ENCODE measurements around the gene SLC18A2. TPM values are rescaled to one million over a fixed set of nuclear protein-coding genes. Genes with fewer than 3 reads are reported as not detected.

The SLC18A2 gene
- total and polyA plus RNA-seq, 2 donors (not counting 3 experiments of a cell fraction or from before 2014, with no cell fraction given), result not detected

DNA sequence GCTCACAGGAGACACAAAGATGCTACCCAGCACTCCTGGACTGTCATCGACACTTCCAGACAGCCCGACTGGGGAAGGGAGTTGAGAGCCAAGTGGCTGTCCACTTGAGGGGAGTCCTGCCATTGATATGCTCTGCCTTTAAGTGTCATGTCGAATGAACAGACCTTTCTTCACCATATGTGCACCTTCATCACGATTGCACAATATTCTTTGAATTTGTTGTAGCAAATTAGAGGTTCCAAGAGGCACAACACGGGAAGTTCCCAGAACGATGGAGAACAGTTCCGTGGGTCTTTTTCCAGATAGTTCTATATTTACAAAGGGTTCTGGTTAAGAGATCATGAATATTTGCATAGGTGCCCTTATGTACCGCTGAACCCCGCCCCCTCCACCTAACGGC lies 16.0 kb downstream of the SLC18A2 start:
- Histone ChIP-seq H3K4me1 (ENCODE audit: control insufficient read depth, extremely low read depth, insufficient read depth, low read length) (no peaks in the 10 kb centered on the region), H3K79me2 (ENCODE audit: control insufficient read depth, insufficient read depth, low read length) (no peaks in the 10 kb centered on the region), H2AFZ (ENCODE audit: low read depth, low read length) (no peak overlapping the region), H3K27me3 (ENCODE audit: control insufficient read depth in 2 of 2, insufficient read depth in 2 of 2, low read length in 2 of 2) (peaks cover 0 to 4% of the 10 kb centered on the region in 2 experiments), H3K27ac (ENCODE audit: insufficient read depth, low read depth, low read length) (no peak overlapping the region), H3K4me2 (ENCODE audit: insufficient read depth, low read length) (no peak overlapping the region), H3K36me3 (ENCODE audit: control insufficient read depth in 2 of 2, extremely low read depth in 1 of 2, insufficient read depth in 2 of 2, low read length in 2 of 2) (no peaks in the 10 kb centered on the region), H4K20me1 (replicated peaks; ENCODE audit: control insufficient read depth, extremely low read depth, insufficient read depth, low read length) (no peaks in the 10 kb centered on the region), H3K9me1 (replicated peaks; ENCODE audit: control insufficient read depth, extremely low read depth, insufficient read depth, low read length) (no peaks in the 10 kb centered on the region), H3K9ac (replicated peaks; ENCODE audit: extremely low read depth, insufficient read depth, low read length) (no peak overlapping the region), H3K4me3 (replicated peaks in 1 of 3; ENCODE audit: insufficient read depth in 1 of 3, low read depth in 1 of 3, low read length in 3 of 3) (no peak overlapping the region), H3K9me3 (replicated peaks; ENCODE audit: control insufficient read depth, insufficient read depth, low read length) (no peaks in the 10 kb centered on the region)
- dilution Hi-C loops (cut with MboI; ENCODE audit: extremely low pct_ligation_motif_present, low sequenced_read_pairs) (no loop called here), intact Hi-C loops (cut with micrococcal nuclease) (no loop called here)
- no peak for TF ChIP-seq FOS (IDR thresholded peaks at IDR 0.05; ENCODE audit: borderline replicate concordance, insufficient read depth, low read length)
- TF ChIP-seq, protein P1, sequence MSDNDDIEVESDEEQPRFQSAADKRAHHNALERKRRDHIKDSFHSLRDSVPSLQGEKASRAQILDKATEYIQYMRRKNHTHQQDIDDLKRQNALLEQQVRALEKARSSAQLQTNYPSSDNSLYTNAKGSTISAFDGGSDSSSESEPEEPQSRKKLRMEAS (IDR thresholded peaks at IDR 0.05; ENCODE audit: insufficient read depth, insufficient read length), result no peak
- TF ChIP-seq POLR2A (IDR thresholded peaks at IDR 0.05; ENCODE audit: low read depth, low read length), result no peak
- no peak for TF ChIP-seq GATA2 (IDR thresholded peaks at IDR 0.05; ENCODE audit: insufficient read depth, insufficient read length, low read depth, low read length)
- TF ChIP-seq MYC (IDR thresholded peaks at IDR 0.05; ENCODE audit: low read depth, low read length), result no peak
- no peak for TF ChIP-seq POLR2AphosphoS5 (IDR thresholded peaks at IDR 0.05; ENCODE audit: insufficient read depth, low read depth, low read length)
- no peak for TF ChIP-seq JUN (IDR thresholded peaks at IDR 0.05; ENCODE audit: borderline replicate concordance, insufficient read depth, insufficient read length, low read depth)
- TF ChIP-seq EZH2 (IDR thresholded peaks at IDR 0.05; ENCODE audit: borderline replicate concordance, low read depth, low read length, severe bottlenecking), result no peak
- TF ChIP-seq, protein P2, sequence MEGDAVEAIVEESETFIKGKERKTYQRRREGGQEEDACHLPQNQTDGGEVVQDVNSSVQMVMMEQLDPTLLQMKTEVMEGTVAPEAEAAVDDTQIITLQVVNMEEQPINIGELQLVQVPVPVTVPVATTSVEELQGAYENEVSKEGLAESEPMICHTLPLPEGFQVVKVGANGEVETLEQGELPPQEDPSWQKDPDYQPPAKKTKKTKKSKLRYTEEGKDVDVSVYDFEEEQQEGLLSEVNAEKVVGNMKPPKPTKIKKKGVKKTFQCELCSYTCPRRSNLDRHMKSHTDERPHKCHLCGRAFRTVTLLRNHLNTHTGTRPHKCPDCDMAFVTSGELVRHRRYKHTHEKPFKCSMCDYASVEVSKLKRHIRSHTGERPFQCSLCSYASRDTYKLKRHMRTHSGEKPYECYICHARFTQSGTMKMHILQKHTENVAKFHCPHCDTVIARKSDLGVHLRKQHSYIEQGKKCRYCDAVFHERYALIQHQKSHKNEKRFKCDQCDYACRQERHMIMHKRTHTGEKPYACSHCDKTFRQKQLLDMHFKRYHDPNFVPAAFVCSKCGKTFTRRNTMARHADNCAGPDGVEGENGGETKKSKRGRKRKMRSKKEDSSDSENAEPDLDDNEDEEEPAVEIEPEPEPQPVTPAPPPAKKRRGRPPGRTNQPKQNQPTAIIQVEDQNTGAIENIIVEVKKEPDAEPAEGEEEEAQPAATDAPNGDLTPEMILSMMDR (IDR thresholded peaks at IDR 0.05; ENCODE audit: extremely low read depth in 1 of 2, insufficient read depth in 1 of 2, low read depth in 1 of 2, low read length in 2 of 2), result no peak
- ChIA-PET POLR2A (no interaction called here), CTCF (no interaction called here)
- FAIRE-seq (no peak), DNase-seq (ENCODE audit: low read depth, low spot score) (no peak)
- BruUV-seq (replicated peaks), result no TSS peak

All from endothelial cell of umbilical vein (primary cell).